ENCODE results near the gene TACR2.

TACR2 gene

GRCh38 chr10:69408318-69409175 lies 8.2 kb downstream of the TACR2 start:
- Mint-ChIP-seq H3K27me3 (peaks cover 6% of the 10 kb centered on the region), H3K4me1 (ENCODE audit: low read depth) (peaks cover 37% of the 10 kb centered on the region), H3K36me3 (ENCODE audit: low read depth) (peaks cover 25% of the 10 kb centered on the region), H3K27ac (peak overlapping the region; percentile 89), H3K9me3 (no peaks in the 10 kb centered on the region), H3K4me3 (peak overlapping the region; percentile 76)
- intact Hi-C loops (cut with micrococcal nuclease): loop anchor here (5.0 kb wide), 1 partner anchor 99 kb away; no protein-coding TSS in a partner anchor

- peaks cover 35% of the 10 kb centered on the region for H3K4me1 Mint-ChIP-seq (ENCODE audit: low read depth)
- peaks cover 2% of the 10 kb centered on the region for H3K27me3 Mint-ChIP-seq
- H3K4me3 Mint-ChIP-seq: peak overlapping the region; percentile 76
- intact Hi-C loops (cut with micrococcal nuclease): loop anchor here (5.0 kb wide), 1 partner anchor 100 kb away; no protein-coding TSS in a partner anchor
- peak overlapping the region; percentile 89 for H3K27ac Mint-ChIP-seq
- H3K36me3 Mint-ChIP-seq (ENCODE audit: low read depth): peaks cover 29% of the 10 kb centered on the region
- H3K9me3 Mint-ChIP-seq: no peaks in the 10 kb centered on the region
Observed at GRCh38 chr10:69407621-69408301, 9.0 kb downstream of the TACR2 start.

- Mint-ChIP-seq H3K27me3 (peaks cover 2% of the 10 kb centered on the region), H3K4me3 (no peak overlapping the region), H3K4me1 (ENCODE audit: low read depth) (peaks cover 39% of the 10 kb centered on the region), H3K27ac (peak overlapping the region; percentile 89), H3K36me3 (ENCODE audit: low read depth) (peaks cover 37% of the 10 kb centered on the region), H3K9me3 (no peaks in the 10 kb centered on the region)
- intact Hi-C loops (cut with micrococcal nuclease): loop anchor here (5.0 kb wide), 1 partner anchor 100 kb away; no protein-coding TSS in a partner anchor
Observed at GRCh38 chr10:69406816-69407580, 9.7 kb downstream of the TACR2 start.

GRCh38 chr10:69406302-69406811 lies 10.4 kb downstream of the TACR2 start:
- Mint-ChIP-seq H3K36me3 (ENCODE audit: low read depth) (peaks cover 43% of the 10 kb centered on the region), H3K27me3 (peaks cover 2% of the 10 kb centered on the region), H3K4me3 (no peak overlapping the region), H3K27ac (no peak overlapping the region), H3K4me1 (ENCODE audit: low read depth) (peaks cover 39% of the 10 kb centered on the region), H3K9me3 (no peaks in the 10 kb centered on the region)
- intact Hi-C loops (cut with micrococcal nuclease): loop anchor here (5.0 kb wide), 1 partner anchor 101 kb away; no protein-coding TSS in a partner anchor

GRCh38 chr10:69405221-69405620 lies 11.5 kb downstream of the TACR2 start:
- intact Hi-C loops (cut with micrococcal nuclease): loop anchor here (5.0 kb wide), 1 partner anchor 102 kb away; no protein-coding TSS in a partner anchor
- no peak overlapping the region for H3K27ac Mint-ChIP-seq
- H3K4me3 Mint-ChIP-seq: no peak overlapping the region
- peaks cover 2% of the 10 kb centered on the region for H3K27me3 Mint-ChIP-seq
- peaks cover 34% of the 10 kb centered on the region for H3K4me1 Mint-ChIP-seq (ENCODE audit: low read depth)
- no peaks in the 10 kb centered on the region for H3K9me3 Mint-ChIP-seq
- H3K36me3 Mint-ChIP-seq (ENCODE audit: low read depth): peaks cover 55% of the 10 kb centered on the region

GRCh38 chr10:69404786-69405185 lies 11.9 kb downstream of the TACR2 start:
- H3K27me3 Mint-ChIP-seq: peaks cover 2% of the 10 kb centered on the region
- intact Hi-C loops (cut with micrococcal nuclease): loop anchor here (5.0 kb wide), 2 partner anchors 103 to 422 kb away; no protein-coding TSS in a partner anchor
- no peak overlapping the region for H3K4me3 Mint-ChIP-seq
- H3K4me1 Mint-ChIP-seq (ENCODE audit: low read depth): peaks cover 31% of the 10 kb centered on the region
- no peak overlapping the region for H3K27ac Mint-ChIP-seq
- no peaks in the 10 kb centered on the region for H3K9me3 Mint-ChIP-seq
- H3K36me3 Mint-ChIP-seq (ENCODE audit: low read depth): peaks cover 59% of the 10 kb centered on the region

- intact Hi-C loops (cut with micrococcal nuclease): loop anchor here (5.0 kb wide), 1 partner anchor 421 kb away; no protein-coding TSS in a partner anchor
- H3K36me3 Mint-ChIP-seq (ENCODE audit: low read depth): peaks cover 72% of the 10 kb centered on the region
- H3K27me3 Mint-ChIP-seq: peaks cover 2% of the 10 kb centered on the region
- H3K4me3 Mint-ChIP-seq: no peak overlapping the region
- no peak overlapping the region for H3K27ac Mint-ChIP-seq
- peaks cover 30% of the 10 kb centered on the region for H3K4me1 Mint-ChIP-seq (ENCODE audit: low read depth)
- no peaks in the 10 kb centered on the region for H3K9me3 Mint-ChIP-seq
Observed at GRCh38 chr10:69403519-69403918, 13.2 kb downstream of the TACR2 start.

- H3K4me1 Mint-ChIP-seq (ENCODE audit: low read depth): peaks cover 25% of the 10 kb centered on the region
- H3K27ac Mint-ChIP-seq: no peak overlapping the region
- intact Hi-C loops (cut with micrococcal nuclease): loop anchor here (5.0 kb wide), 1 partner anchor 421 kb away; no protein-coding TSS in a partner anchor
Observed at GRCh38 chr10:69403066-69403465, 13.7 kb downstream of the TACR2 start.

GRCh38 chr10:69402386-69402785 lies 14.3 kb downstream of the TACR2 start:
- intact Hi-C loops (cut with micrococcal nuclease): loop anchor here (5.0 kb wide), 1 partner anchor 420 kb away; no protein-coding TSS in a partner anchor
- H3K4me1 Mint-ChIP-seq (ENCODE audit: low read depth): peaks cover 18% of the 10 kb centered on the region
- no peak overlapping the region for H3K4me3 Mint-ChIP-seq
- H3K27ac Mint-ChIP-seq: no peak overlapping the region
- peaks cover 2% of the 10 kb centered on the region for H3K27me3 Mint-ChIP-seq
- no peaks in the 10 kb centered on the region for H3K9me3 Mint-ChIP-seq
- H3K36me3 Mint-ChIP-seq (ENCODE audit: low read depth): peaks cover 81% of the 10 kb centered on the region

More at GRCh38 chr10:69403066-69403465, 13.7 kb downstream of the TACR2 start:
- Mint-ChIP-seq H3K4me3 (no peak overlapping the region), H3K27me3 (peaks cover 2% of the 10 kb centered on the region), H3K36me3 (ENCODE audit: low read depth) (peaks cover 76% of the 10 kb centered on the region), H3K9me3 (no peaks in the 10 kb centered on the region)

- intact Hi-C loops (cut with micrococcal nuclease): loop anchor here (5.0 kb wide), 1 partner anchor 419 kb away; no protein-coding TSS in a partner anchor
- Mint-ChIP-seq H3K4me3 (no peak overlapping the region), H3K27me3 (no peaks in the 10 kb centered on the region), H3K9me3 (no peaks in the 10 kb centered on the region), H3K36me3 (ENCODE audit: low read depth) (peaks cover 90% of the 10 kb centered on the region), H3K27ac (no peak overlapping the region), H3K4me1 (ENCODE audit: low read depth) (peaks cover 11% of the 10 kb centered on the region)
Observed at GRCh38 chr10:69401416-69401815, 15.3 kb downstream of the TACR2 start.

GRCh38 chr10:69400936-69401335 lies 15.8 kb downstream of the TACR2 start:
- Mint-ChIP-seq H3K9me3 (no peaks in the 10 kb centered on the region), H3K4me3 (no peak overlapping the region), H3K27me3 (no peaks in the 10 kb centered on the region), H3K27ac (no peak overlapping the region), H3K36me3 (ENCODE audit: low read depth) (peaks cover 90% of the 10 kb centered on the region), H3K4me1 (ENCODE audit: low read depth) (peaks cover 7% of the 10 kb centered on the region)
- intact Hi-C loops (cut with micrococcal nuclease): loop anchor here (5.0 kb wide), 1 partner anchor 419 kb away; no protein-coding TSS in a partner anchor

GRCh38 chr10:69398466-69398865 lies 18.3 kb downstream of the TACR2 start:
- Mint-ChIP-seq H3K36me3 (ENCODE audit: low read depth) (peaks cover 95% of the 10 kb centered on the region), H3K4me3 (no peak overlapping the region), H3K4me1 (ENCODE audit: low read depth) (peaks cover 7% of the 10 kb centered on the region), H3K9me3 (no peaks in the 10 kb centered on the region), H3K27ac (peak overlapping the region; percentile 8), H3K27me3 (no peaks in the 10 kb centered on the region)
- intact Hi-C loops (cut with micrococcal nuclease): no loop called here

GRCh38 chr10:69397972-69398371 lies 18.7 kb downstream of the TACR2 start:
- H3K4me3 Mint-ChIP-seq: no peak overlapping the region
- H3K27me3 Mint-ChIP-seq: no peaks in the 10 kb centered on the region
- no peaks in the 10 kb centered on the region for H3K9me3 Mint-ChIP-seq
- intact Hi-C loops (cut with micrococcal nuclease): no loop called here
- H3K27ac Mint-ChIP-seq: no peak overlapping the region
- H3K36me3 Mint-ChIP-seq (ENCODE audit: low read depth): peaks cover 98% of the 10 kb centered on the region
- peaks cover 6% of the 10 kb centered on the region for H3K4me1 Mint-ChIP-seq (ENCODE audit: low read depth)

Data from dendritic cell treated with granulocyte-macrophage colony-stimulating factor and Interleukin-4, amounts not matched to agents 40 ng/mL and 50 ng/mL, for 4 days (primary cell).